AML-193 (cell line): ENCODE measurements around the gene EYA3.

Source experiments
- DNase-seq, 2 experiments: peaks; one replicate each; lab custom pipeline; 2025; lab: John Stamatoyannopoulos, UW

EYA3 gene

DNA sequence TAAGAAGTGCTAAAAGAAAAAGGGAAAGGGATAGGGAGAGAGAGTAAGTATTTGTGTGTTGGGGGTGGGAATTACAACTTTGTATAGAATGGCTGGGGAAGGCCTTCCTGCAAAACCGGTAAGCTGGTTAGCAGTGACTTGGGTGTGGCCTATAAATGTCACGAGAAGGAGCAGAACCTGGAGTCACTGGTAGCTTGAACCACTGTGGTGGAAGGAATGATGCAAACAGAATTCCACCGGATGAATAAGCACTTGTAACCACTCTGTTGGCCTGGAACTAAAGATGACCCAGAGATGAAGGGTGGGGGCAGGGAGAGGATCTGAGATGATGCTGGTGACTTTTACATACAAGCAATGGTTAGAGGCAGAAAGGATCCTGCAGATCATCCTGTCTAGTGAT is 119.7 kb downstream of the EYA3 start:
- no peak for DNase-seq

DNA sequence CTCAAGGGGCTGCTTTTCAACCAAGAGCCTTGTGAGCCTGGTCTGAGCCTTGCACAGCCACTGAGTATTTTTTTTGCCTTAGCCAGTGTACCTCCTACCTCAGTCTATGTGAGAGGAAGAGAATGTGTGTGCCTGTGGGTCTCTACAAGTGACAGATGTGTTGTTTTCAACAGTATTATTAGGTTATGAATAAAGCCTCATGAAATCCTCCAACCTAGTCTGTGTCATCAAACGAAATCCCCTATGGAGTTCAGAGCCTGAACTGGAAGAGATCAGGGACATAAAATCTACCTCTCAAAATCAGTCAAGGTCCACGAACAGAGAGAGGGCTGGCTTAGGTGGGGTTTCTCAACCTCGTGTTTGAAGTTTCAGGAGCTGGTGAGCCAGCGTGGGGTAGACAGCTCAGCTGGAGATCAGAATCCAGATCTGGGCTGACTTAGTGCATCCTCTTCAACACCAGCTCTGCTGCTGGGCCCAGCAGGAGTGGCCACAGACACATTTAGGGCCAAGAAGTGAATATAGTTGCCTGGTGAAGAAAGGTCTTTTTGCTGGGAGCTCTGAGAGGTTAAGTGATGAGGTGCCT is 120.4 kb downstream of the EYA3 start:
- DNase-seq, result no peak

GRCh38 chr1:27967106-27967883 is 121.1 kb downstream of the EYA3 start:
- no peak for DNase-seq

- no peak for DNase-seq
These were observed 121.9 kb downstream of the EYA3 start for GRCh38 chr1:27966402-27967105.

- DNase-seq, result no peak
These were observed 125.0 kb downstream of the EYA3 start for GRCh38 chr1:27963393-27963792.

DNA sequence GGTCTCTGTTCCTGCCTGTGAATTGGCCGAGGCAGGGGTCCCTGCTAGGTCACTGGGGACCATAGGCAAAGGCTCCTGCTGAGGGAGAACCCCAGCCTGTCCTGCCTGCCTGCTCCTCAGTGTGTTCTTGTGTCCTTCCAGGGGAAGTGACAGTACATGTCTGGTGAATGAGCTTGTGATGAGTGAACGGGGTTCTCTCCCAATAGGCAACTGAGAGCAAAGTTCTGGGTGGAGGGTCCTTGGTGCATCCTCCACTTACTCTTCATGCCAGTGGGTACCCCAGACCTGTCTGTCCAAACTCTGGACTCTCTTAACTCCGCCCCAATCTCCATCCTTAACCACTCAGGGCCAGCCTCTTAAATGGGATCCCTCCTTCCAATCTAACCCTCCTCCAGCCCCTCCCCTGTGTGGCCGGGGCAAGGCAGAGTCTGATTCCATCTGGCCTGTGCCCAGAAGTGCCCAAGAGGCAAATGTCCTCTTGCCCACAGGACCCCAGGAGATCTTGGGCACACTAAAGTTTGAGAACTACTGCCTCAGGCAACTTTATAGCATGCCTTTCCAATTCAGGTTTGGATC is 126.7 kb downstream of the EYA3 start:
- no peak for DNase-seq

GRCh38 chr1:27960762-27961645 is 127.4 kb downstream of the EYA3 start:
- no peak for DNase-seq

DNA sequence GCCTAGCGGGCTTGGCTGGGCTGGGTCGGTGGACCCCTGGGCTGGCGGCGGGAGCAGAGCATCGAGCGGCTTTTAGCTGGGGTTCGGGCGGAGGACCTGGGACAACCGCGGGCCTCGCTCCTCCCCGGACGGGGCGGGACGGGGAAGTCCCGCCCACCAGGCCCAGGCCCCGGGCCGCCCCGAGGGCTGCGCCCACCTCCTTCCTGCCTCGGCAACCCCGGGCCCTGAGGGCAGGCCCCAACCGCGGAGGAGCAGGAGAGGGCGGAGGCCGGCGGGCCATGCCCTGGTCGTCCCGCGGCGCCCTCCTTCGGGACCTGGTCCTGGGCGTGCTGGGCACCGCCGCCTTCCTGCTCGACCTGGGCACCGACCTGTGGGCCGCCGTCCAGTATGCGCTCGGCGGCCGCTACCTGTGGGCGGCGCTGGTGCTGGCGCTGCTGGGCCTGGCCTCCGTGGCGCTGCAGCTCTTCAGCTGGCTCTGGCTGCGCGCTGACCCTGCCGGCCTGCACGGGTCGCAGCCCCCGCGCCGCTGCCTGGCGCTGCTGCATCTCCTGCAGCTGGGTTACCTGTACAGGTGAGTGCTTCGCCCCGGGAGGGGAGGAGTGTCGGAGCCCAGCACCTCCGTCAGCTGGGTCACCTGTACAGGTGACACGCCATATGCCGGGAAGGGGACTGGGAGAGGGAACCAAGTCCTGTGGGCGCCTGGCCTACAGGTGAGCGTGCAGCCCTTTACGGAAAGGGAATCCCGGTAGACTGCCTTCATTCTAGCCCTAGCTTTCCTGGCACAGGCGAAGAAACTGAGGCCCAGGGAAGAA is 128.4 kb downstream of the EYA3 start, which contains the start of gene XKR8:
Gene XKR8, plus strand, starts transcription at position 182 of the 812 bp plus-strand sequence. Its CDS starts 97 bp downstream, at position 279.
- peak; percentile 63 to 68 for DNase-seq

GRCh38 chr1:27958513-27958912 is 129.9 kb downstream of the EYA3 start:
- no peak for DNase-seq

DNA sequence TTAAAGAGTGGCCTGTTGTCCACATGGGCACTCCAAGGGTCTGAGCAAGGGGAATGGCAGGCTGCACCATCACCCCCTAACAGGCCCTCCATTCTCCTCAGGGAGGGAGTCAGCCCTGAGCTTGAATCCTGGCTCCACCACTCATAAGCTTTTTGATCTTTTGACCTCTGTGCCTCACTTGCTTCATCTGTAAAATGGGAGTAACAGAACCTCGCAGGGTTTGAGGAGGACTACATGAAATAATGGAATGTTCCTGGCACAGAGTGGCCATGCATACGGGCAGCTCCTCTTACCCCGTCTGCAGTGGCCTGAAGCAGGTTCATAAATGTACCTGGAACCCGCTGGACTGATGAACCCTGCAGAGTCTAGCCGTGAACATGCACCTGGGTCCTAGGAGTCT is 130.8 kb downstream of the EYA3 start:
- no peak for DNase-seq

DNA sequence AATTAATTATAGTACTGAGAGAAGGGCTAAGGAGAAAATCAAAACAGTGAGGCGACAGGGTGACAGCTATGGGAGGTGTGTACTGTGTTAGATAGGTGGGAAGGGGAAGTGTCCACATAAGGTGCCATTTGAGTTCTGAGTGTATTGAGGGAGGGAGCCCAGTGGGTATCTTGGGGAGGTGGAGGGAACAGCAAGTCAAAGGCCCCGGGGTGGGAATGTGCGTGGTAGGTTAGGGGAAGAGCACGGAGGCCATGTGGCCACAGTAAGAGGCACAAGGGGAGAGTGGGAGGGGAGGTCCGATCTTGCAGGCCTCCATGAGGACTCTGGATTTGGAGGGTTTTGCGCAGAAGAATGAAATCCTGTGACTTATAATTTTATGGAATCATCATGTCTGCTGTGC is 131.6 kb downstream of the EYA3 start:
- DNase-seq, result no peak

- no peak for DNase-seq
These were observed 133.3 kb downstream of the EYA3 start for GRCh38 chr1:27955076-27955475.

DNA sequence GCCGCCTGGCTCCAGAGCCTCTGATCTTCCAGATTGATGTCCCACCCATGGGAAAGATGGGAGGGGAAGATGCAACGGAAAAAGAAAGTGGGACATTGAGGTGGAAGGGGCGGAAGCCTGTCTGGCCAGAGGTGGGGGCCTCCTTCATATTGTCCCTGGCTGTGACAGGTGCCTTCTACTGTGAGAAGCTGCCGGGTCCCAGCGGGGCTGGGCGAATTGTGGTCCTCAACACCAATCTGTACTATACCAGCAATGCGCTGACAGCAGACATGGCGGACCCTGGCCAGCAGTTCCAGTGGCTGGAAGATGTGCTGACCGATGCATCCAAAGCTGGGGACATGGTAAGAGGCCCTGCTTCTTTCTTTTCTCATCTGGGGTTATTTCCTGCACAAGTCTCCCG is 134.2 kb downstream of the EYA3 start:
- DNase-seq, result no peak

GRCh38 chr1:27952147-27952546 is 136.3 kb downstream of the EYA3 start:
- DNase-seq, result no peak

- no peak for DNase-seq
These were observed 137.0 kb downstream of the EYA3 start for GRCh38 chr1:27951396-27951795.

DNA sequence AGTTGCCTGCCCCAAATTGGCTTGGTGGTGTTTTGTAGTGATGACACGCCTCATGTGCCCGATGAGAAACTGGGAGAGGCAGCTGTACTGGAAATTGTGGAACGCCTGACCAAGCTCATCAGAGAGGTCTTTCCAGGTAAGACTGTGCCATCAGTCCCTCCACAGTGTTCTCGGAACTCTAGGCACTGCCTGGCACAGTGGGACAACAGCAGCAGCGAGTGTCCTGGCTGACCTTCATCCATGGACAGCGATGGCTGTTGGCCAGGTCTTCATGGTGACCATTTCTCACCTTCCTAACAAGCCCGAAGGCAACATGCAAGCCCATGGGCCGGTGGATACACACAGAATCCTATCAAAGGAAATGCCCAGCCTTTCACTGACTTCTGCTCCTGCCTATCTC is 139.4 kb downstream of the EYA3 start:
- no peak for DNase-seq

DNA sequence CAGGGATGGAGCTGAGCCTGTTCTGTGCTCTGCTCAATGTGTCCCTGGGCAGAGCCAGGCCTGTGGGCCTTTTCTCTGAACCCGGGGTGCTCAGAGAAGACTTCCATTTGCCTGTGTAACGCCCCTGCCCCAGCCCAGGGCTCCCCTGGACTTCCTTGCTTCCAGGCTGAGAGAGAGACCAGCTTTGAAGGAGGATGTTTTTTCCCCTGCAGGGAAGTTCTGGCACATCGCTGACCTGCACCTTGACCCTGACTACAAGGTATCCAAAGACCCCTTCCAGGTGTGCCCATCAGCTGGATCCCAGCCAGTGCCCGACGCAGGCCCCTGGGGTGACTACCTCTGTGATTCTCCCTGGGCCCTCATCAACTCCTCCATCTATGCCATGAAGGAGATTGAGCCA is 143.4 kb downstream of the EYA3 start:
- no peak for DNase-seq

DNA sequence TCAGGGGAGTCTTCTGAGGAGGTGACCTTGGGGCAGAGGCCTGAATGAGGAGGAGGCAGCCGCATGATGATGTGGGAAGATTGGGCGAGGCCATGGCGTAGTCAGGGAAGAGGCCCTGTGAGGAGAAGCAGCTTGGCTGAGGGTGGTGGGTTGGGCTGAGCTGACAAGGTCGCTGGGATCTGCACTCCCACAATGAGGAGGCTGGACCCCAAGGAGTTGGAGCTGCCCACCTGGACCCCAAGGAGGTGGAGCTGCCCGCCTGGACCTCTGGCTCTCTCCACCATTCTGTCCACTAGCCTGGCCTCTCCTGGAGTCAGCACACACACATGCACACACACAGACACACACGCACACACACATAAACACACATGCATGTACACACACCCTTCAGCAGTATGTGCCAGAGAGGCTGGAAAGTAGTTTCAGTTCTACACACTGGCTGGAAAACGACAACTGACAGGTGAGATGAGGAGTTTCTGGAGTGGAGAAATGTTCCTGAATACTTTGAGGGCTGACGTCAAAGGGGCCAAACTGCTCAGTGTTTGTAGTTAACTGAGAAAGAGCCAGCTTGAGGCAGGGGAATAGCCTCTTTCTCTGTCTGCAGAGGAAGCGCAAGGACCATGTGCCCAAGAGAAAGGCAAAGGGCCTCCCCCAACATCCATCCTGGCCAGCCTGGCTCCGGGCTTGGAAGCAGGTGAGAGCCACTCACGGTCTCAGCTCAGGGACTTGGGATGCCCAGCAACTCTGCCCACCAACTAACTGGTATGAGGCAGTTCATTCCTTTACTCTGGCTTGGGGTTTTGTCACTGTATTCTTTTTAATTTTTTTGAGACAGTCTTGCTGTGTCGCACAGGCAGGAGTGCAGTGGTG is 146.5 kb downstream of the EYA3 start:
- DNase-seq, result no peak

GRCh38 chr1:27940870-27941560 is 147.4 kb downstream of the EYA3 start:
- DNase-seq, result no peak
